ENCODE measurements around the gene GAA. TPM values are rescaled to one million over a fixed set of nuclear protein-coding genes. Genes with fewer than 3 reads are reported as not detected.
A peak's percentile ranks its signal among the peaks of the same experiment; 100 is the strongest.

The GAA gene
- total and polyA plus RNA-seq, 10 donors = 22.7 to 166 (median 95.9) TPM

DNA sequence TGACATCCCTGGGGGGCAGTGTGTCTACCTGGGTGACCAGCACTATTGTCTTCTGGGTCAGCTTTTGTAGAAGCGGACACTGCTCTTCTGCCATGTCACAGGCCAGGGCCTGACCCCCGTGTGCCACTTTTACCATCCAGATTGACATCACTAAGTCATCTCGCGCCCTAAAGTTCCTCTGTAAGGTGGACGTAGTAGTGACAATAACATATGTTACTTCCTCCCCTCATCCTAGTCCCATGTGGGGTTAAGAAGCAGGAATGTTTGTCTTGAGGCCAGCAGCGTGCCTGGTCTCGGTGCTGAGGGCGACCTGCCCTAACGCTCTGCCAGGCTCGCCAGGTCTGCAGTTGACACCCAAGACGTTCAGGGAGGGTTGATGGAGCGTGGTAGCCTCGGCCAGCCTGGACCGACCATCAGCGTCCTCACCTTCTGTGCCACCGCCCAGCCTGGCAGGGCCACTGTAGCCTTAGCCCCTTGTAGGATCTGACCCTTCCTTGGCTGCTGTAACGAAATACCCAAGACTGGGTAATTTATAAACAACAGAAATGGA is 20.7 kb downstream of the GAA start:
- H3K4me3 ChIP-seq = no peak overlapping the region
- no peak for DNase-seq
- peaks cover 0 to 13% (median 0%) of the 10 kb centered on the region in 7 donors for H3K27me3 ChIP-seq (replicated peaks in 1 of 7)
- no peaks in the 10 kb centered on the region for H3K9me3 ChIP-seq
- H3K27ac ChIP-seq = no peak overlapping the region
- H3K4me1 ChIP-seq = peaks cover 0 to 10% (median 0%) of the 10 kb centered on the region in 6 donors
- WGBS, 5 donors = 88 to 95% (median 89%) methylated on average over 14 to 17 of the region's 17 CpGs
- intact Hi-C loops (cut with DNase I; ENCODE audit: low total_unique reads) = no loop called here
- peaks cover 0 to 28% (median 0%) of the 10 kb centered on the region in 6 donors for H3K36me3 ChIP-seq
- TF ChIP-seq, protein P1, sequence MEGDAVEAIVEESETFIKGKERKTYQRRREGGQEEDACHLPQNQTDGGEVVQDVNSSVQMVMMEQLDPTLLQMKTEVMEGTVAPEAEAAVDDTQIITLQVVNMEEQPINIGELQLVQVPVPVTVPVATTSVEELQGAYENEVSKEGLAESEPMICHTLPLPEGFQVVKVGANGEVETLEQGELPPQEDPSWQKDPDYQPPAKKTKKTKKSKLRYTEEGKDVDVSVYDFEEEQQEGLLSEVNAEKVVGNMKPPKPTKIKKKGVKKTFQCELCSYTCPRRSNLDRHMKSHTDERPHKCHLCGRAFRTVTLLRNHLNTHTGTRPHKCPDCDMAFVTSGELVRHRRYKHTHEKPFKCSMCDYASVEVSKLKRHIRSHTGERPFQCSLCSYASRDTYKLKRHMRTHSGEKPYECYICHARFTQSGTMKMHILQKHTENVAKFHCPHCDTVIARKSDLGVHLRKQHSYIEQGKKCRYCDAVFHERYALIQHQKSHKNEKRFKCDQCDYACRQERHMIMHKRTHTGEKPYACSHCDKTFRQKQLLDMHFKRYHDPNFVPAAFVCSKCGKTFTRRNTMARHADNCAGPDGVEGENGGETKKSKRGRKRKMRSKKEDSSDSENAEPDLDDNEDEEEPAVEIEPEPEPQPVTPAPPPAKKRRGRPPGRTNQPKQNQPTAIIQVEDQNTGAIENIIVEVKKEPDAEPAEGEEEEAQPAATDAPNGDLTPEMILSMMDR (IDR thresholded peaks at IDR 0.05 in 8 of 11, conservative IDR thresholded peaks at IDR 0.05 in 3 of 11) = no peak
- TF ChIP-seq POLR2AphosphoS5 (IDR thresholded peaks at IDR 0.05) (no peak), POLR2A (IDR thresholded peaks at IDR 0.05) (no peak)

DNA sequence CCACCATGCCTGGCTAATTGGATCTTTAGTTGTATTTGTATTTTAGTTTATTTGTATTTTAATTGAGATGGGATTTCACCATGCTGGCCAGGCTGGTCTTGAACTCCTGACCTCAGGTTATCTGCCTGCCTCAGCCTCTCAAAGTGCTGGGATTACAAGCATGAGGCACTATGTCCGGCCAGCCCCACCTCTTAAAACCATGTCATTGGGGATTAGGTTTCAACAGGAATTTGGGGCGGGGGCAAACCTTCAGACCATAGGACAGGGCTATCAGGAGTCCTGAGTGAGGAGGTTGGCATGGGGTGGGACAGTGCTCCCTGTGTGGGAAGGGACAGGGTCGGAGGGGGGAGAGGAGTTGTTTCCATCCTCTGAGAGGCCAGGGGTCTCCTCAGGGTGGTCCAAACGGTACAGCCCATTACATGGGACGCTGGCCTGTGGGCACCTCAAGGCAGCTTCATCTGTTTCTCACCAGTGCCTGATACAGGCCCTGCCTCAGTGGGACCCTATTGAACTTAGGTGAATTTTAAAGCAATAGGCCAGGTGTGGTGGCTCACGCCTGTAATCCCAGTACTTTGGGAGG is 21.6 kb downstream of the GAA start:
- 73 to 94% (median 88%) methylated on average over 6 of the region's 6 CpGs for WGBS, 5 donors
- intact Hi-C loops (cut with DNase I; ENCODE audit: low total_unique reads) = no loop called here
- H3K9me3 ChIP-seq = no peaks in the 10 kb centered on the region
- peaks cover 0 to 5% (median 0%) of the 10 kb centered on the region in 6 donors for H3K4me1 ChIP-seq
- H3K36me3 ChIP-seq = peaks cover 0 to 19% (median 0%) of the 10 kb centered on the region in 6 donors
- no peak overlapping the region for H3K4me3 ChIP-seq
- no peak for DNase-seq
- H3K27me3 ChIP-seq (replicated peaks in 1 of 7) = peaks cover 0 to 13% (median 0%) of the 10 kb centered on the region in 7 donors
- TF ChIP-seq, protein P1 (IDR thresholded peaks at IDR 0.05 in 8 of 11, conservative IDR thresholded peaks at IDR 0.05 in 3 of 11) = no peak
- TF ChIP-seq POLR2AphosphoS5 (IDR thresholded peaks at IDR 0.05) (no peak), POLR2A (IDR thresholded peaks at IDR 0.05) (no peak)
- no peak overlapping the region for H3K27ac ChIP-seq

DNA sequence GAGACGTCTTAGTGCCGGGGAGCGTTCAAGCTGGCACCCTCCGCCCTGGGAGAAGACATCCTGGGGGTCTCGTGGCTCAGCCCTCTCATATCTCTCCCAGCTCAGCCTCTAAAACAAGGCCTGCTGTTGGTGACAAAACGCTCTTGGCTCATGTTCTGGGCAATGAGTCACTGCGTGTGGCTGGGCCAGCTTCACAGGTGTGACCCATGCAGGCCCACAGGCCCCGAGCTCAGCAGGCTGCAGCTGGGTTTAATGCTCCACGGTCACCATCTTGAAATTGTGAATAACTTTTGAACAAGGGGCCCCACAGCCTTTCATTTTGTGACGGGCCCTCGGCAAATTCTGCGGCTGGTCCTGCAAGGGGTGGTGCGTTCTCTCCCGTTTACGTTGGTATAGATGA is 22.4 kb downstream of the GAA start:
- Histone ChIP-seq H3K4me1 (no peaks in the 10 kb centered on the region), H3K4me3 (no peak overlapping the region), H3K36me3 (peaks cover 0 to 11% (median 0%) of the 10 kb centered on the region in 6 donors), H3K27me3 (replicated peaks in 1 of 7) (peaks cover 0 to 13% (median 0%) of the 10 kb centered on the region in 7 donors), H3K27ac (no peak overlapping the region), H3K9me3 (no peaks in the 10 kb centered on the region)
- intact Hi-C loops (cut with DNase I; ENCODE audit: low total_unique reads) = no loop called here
- TF ChIP-seq POLR2A (IDR thresholded peaks at IDR 0.05) (no peak), POLR2AphosphoS5 (IDR thresholded peaks at IDR 0.05) (no peak)
- TF ChIP-seq, protein P1 (IDR thresholded peaks at IDR 0.05 in 8 of 11, conservative IDR thresholded peaks at IDR 0.05 in 3 of 11) = no peak
- DNase-seq = no peak
- 85 to 97% (median 88%) methylated on average over 13 to 15 of the region's 15 CpGs for WGBS, 5 donors

DNA sequence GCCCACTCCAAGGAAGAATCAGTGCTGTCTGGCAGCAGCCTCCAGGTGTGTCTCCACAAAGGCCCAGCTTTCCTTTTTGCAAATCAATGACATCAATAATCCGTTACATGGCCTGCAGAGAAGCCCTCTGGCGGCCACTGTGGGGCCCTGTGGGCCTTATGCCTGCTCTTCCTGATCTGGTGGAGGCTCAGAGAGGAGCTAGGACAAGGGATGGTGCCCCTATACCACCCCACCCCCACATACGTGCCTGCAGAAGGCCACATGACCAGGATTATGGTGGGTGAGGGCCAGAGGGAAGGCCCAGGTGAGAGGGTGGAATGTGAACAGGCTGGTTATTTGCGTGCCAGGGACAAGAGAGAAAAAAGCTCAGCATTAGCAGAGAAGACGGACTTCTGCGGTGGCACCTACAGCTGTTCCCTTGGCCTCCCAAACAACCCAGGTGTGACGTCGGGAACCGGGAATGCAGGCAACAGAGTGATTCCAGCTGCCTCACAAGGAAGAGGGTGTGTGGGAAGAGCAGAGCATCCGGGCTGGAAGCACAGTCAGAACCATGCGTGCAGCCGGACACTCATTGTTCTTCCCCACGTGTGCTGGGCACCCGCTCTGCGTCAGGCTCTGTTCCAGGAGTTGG is 23.1 kb downstream of the GAA start:
- TF ChIP-seq POLR2AphosphoS5 (IDR thresholded peaks at IDR 0.05) (no peak), POLR2A (IDR thresholded peaks at IDR 0.05) (no peak)
- TF ChIP-seq, protein P1 (IDR thresholded peaks at IDR 0.05 in 8 of 11, conservative IDR thresholded peaks at IDR 0.05 in 3 of 11) = peak in 2 of 11 experiments; percentile 6 to 12
- no peak for DNase-seq
- WGBS, 5 donors = 76 to 83% (median 78%) methylated on average over 15 of the region's 15 CpGs
- Histone ChIP-seq H3K36me3 (peaks cover 0 to 4% (median 0%) of the 10 kb centered on the region in 6 donors), H3K4me1 (no peaks in the 10 kb centered on the region), H3K9me3 (no peaks in the 10 kb centered on the region), H3K27ac (no peak overlapping the region), H3K27me3 (replicated peaks in 1 of 7) (peaks cover 0 to 13% (median 0%) of the 10 kb centered on the region in 7 donors), H3K4me3 (no peak overlapping the region)
- intact Hi-C loops (cut with DNase I; ENCODE audit: low total_unique reads) = no loop called here

Measured in spleen (tissue), 11 donors.